ENCODE measurements around the gene C1orf21. TPM values are rescaled to one million over a fixed set of nuclear protein-coding genes. Genes with fewer than 3 reads are reported as not detected.

The C1orf21 gene
- total RNA-seq, 1 donor from 2014 or later = 43.3 TPM

GRCh38 chr1:184524248-184524647 is 137.4 kb downstream of the C1orf21 start:
- H3K36me3 Mint-ChIP-seq (ENCODE audit: unreplicated experiment) = peaks cover 5% of the 10 kb centered on the region
- H3K27ac Mint-ChIP-seq (ENCODE audit: unreplicated experiment) = no peak overlapping the region
- TF ChIP-seq CTCF (IDR thresholded peaks at IDR 0.05; ENCODE audit: partially characterized antibody, unreplicated experiment) = no peak
- DNase-seq = no peak
- H3K4me1 Mint-ChIP-seq (ENCODE audit: low read depth, unreplicated experiment) = no peaks in the 10 kb centered on the region
- peaks cover 2% of the 10 kb centered on the region for H3K27me3 Mint-ChIP-seq (ENCODE audit: unreplicated experiment)
- no peaks in the 10 kb centered on the region for H3K9me3 Mint-ChIP-seq (ENCODE audit: unreplicated experiment)
- no peak overlapping the region for H3K4me3 Mint-ChIP-seq (ENCODE audit: unreplicated experiment)

GRCh38 chr1:184527402-184527801 is 140.6 kb downstream of the C1orf21 start:
- TF ChIP-seq CTCF (IDR thresholded peaks at IDR 0.05; ENCODE audit: partially characterized antibody, unreplicated experiment) = no peak
- Mint-ChIP-seq H3K9me3 (ENCODE audit: unreplicated experiment) (no peaks in the 10 kb centered on the region), H3K27me3 (ENCODE audit: unreplicated experiment) (peaks cover 2% of the 10 kb centered on the region), H3K36me3 (ENCODE audit: unreplicated experiment) (peaks cover 5% of the 10 kb centered on the region), H3K4me3 (ENCODE audit: unreplicated experiment) (no peak overlapping the region), H3K27ac (ENCODE audit: unreplicated experiment) (no peak overlapping the region), H3K4me1 (ENCODE audit: low read depth, unreplicated experiment) (no peaks in the 10 kb centered on the region)
- DNase-seq = no peak

- H3K9me3 Mint-ChIP-seq (ENCODE audit: unreplicated experiment) = no peaks in the 10 kb centered on the region
- no peaks in the 10 kb centered on the region for H3K36me3 Mint-ChIP-seq (ENCODE audit: unreplicated experiment)
- H3K27ac Mint-ChIP-seq (ENCODE audit: unreplicated experiment) = no peak overlapping the region
- peaks cover 2% of the 10 kb centered on the region for H3K27me3 Mint-ChIP-seq (ENCODE audit: unreplicated experiment)
- no peak for TF ChIP-seq CTCF (IDR thresholded peaks at IDR 0.05; ENCODE audit: partially characterized antibody, unreplicated experiment)
- peaks cover 12% of the 10 kb centered on the region for H3K4me1 Mint-ChIP-seq (ENCODE audit: low read depth, unreplicated experiment)
- no peak for DNase-seq
- H3K4me3 Mint-ChIP-seq (ENCODE audit: unreplicated experiment) = no peak overlapping the region
Measured at GRCh38 chr1:184530226-184530625, 143.4 kb downstream of the C1orf21 start.

- Mint-ChIP-seq H3K27me3 (ENCODE audit: unreplicated experiment) (no peaks in the 10 kb centered on the region), H3K27ac (ENCODE audit: unreplicated experiment) (no peak overlapping the region), H3K9me3 (ENCODE audit: unreplicated experiment) (no peaks in the 10 kb centered on the region), H3K4me1 (ENCODE audit: low read depth, unreplicated experiment) (peaks cover 12% of the 10 kb centered on the region), H3K4me3 (ENCODE audit: unreplicated experiment) (no peak overlapping the region), H3K36me3 (ENCODE audit: unreplicated experiment) (no peaks in the 10 kb centered on the region)
- DNase-seq = no peak
- TF ChIP-seq CTCF (IDR thresholded peaks at IDR 0.05; ENCODE audit: partially characterized antibody, unreplicated experiment) = no peak
Measured at GRCh38 chr1:184531296-184531695, 144.5 kb downstream of the C1orf21 start.

GRCh38 chr1:184532199-184532598 is 145.4 kb downstream of the C1orf21 start:
- no peaks in the 10 kb centered on the region for H3K9me3 Mint-ChIP-seq (ENCODE audit: unreplicated experiment)
- H3K27me3 Mint-ChIP-seq (ENCODE audit: unreplicated experiment) = no peaks in the 10 kb centered on the region
- TF ChIP-seq CTCF (IDR thresholded peaks at IDR 0.05; ENCODE audit: partially characterized antibody, unreplicated experiment) = no peak
- H3K4me1 Mint-ChIP-seq (ENCODE audit: low read depth, unreplicated experiment) = peaks cover 12% of the 10 kb centered on the region
- H3K4me3 Mint-ChIP-seq (ENCODE audit: unreplicated experiment) = no peak overlapping the region
- no peak overlapping the region for H3K27ac Mint-ChIP-seq (ENCODE audit: unreplicated experiment)
- no peaks in the 10 kb centered on the region for H3K36me3 Mint-ChIP-seq (ENCODE audit: unreplicated experiment)
- no peak for DNase-seq

Data from glutamatergic neuron (in vitro differentiated cells).